ENCODE results near the gene RPUSD2. TPM values are rescaled to one million over a fixed set of nuclear protein-coding genes. Genes with fewer than 3 reads are reported as not detected.
A peak's percentile ranks its signal among the peaks of the same experiment; 100 is the strongest.

Gene RPUSD2, protein sequence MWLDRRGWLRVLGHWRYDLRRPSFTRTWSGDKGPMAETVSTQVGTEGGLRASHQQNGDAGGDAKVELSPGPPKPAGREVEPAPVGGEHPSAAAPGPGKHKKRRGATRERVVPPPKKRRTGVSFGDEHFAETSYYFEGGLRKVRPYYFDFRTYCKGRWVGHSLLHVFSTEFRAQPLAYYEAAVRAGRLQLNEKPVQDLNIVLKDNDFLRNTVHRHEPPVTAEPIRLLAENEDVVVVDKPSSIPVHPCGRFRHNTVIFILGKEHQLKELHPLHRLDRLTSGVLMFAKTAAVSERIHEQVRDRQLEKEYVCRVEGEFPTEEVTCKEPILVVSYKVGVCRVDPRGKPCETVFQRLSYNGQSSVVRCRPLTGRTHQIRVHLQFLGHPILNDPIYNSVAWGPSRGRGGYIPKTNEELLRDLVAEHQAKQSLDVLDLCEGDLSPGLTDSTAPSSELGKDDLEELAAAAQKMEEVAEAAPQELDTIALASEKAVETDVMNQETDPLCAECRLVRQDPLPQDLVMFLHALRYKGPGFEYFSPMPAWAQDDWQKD
- 5.8 TPM for polyA plus RNA-seq (2012; ENCODE audit: missing spikeins)

- FAIRE-seq (peak; percentile 89), DNase-seq (ENCODE audit: insufficient read length) (peak; percentile 92)
- 0 out of 2 replicates have a peak, but pooled peaks have one; percentile 24 for TF ChIP-seq TAF1 (IDR thresholded peaks at IDR 0.05; ENCODE audit: borderline replicate concordance, low read depth, low read length)
- peak; percentile 84 for TF ChIP-seq POLR2AphosphoS5 (IDR thresholded peaks at IDR 0.05; ENCODE audit: low read depth, low read length)
- peak; percentile 86 for TF ChIP-seq POLR2A (IDR thresholded peaks at IDR 0.05; ENCODE audit: low read depth, low read length)
Measured at GRCh38 chr15:40569129-40569953, at the start of gene RPUSD2. Gene RPUSD2, plus strand, starts transcription at chr15:40569299. Its CDS starts 39 bp downstream, at chr15:40569338.

- TF ChIP-seq TAF1 (IDR thresholded peaks at IDR 0.05; ENCODE audit: borderline replicate concordance, low read depth, low read length) = no peak
- TF ChIP-seq POLR2AphosphoS5 (IDR thresholded peaks at IDR 0.05; ENCODE audit: low read depth, low read length) = no peak
- TF ChIP-seq POLR2A (IDR thresholded peaks at IDR 0.05; ENCODE audit: low read depth, low read length) = no peak
- FAIRE-seq = no peak
- no peak for DNase-seq (ENCODE audit: insufficient read length)
Measured at GRCh38 chr15:40523611-40524010, 45.5 kb upstream of the RPUSD2 start.

DNA sequence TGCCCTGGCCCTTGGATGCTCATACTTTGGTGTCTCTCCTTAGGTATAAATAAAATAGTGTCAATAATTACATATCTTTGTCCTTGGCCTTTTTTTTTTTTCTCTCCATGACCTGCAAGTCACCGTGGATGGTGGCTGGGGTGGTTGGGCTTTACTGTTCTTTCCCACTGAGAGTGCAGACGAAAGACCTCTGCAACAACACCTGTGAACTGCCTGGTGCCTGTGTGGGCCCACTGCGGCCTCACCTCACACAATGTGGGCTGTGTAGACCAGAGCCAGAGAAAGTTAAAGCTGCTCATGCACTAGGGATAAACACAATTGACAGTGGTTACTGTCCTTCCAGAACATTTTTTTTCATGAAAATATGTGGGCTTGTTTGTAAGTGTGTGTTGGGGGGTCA, 43.2 kb upstream of the RPUSD2 start:
- DNase-seq (ENCODE audit: insufficient read length) = no peak
- no peak for FAIRE-seq
- no peak for TF ChIP-seq TAF1 (IDR thresholded peaks at IDR 0.05; ENCODE audit: borderline replicate concordance, low read depth, low read length)
- TF ChIP-seq POLR2A (IDR thresholded peaks at IDR 0.05; ENCODE audit: low read depth, low read length) = no peak
- no peak for TF ChIP-seq POLR2AphosphoS5 (IDR thresholded peaks at IDR 0.05; ENCODE audit: low read depth, low read length)

DNA sequence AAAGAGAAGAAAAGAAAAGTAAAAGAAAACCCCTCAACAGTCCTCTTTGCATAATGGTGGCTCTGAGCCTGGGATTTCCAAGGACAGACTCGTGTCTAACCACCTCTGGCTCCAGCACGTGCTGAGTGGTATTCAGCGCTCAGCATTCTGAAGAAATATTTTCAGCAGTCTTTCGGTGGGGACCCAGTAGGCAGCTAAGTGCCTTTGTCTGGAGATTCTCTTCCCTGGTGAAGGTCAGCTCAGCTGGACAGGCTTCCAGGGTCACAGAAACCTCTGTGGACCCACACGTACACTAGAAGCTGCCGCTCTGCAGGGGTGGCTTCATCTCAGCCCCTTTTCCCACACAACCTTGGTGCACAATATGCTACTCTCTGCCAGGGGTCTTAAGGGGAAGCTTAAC, 40.3 kb upstream of the RPUSD2 start:
- DNase-seq (ENCODE audit: insufficient read length) = no peak
- no peak for TF ChIP-seq POLR2AphosphoS5 (IDR thresholded peaks at IDR 0.05; ENCODE audit: low read depth, low read length)
- no peak for TF ChIP-seq POLR2A (IDR thresholded peaks at IDR 0.05; ENCODE audit: low read depth, low read length)
- TF ChIP-seq TAF1 (IDR thresholded peaks at IDR 0.05; ENCODE audit: borderline replicate concordance, low read depth, low read length) = no peak
- no peak for FAIRE-seq

GRCh38 chr15:40533763-40534364, 35.2 kb upstream of the RPUSD2 start:
- TF ChIP-seq POLR2A (IDR thresholded peaks at IDR 0.05; ENCODE audit: low read depth, low read length) (no peak), TAF1 (IDR thresholded peaks at IDR 0.05; ENCODE audit: borderline replicate concordance, low read depth, low read length) (no peak), POLR2AphosphoS5 (IDR thresholded peaks at IDR 0.05; ENCODE audit: low read depth, low read length) (no peak)
- no peak for DNase-seq (ENCODE audit: insufficient read length)
- no peak for FAIRE-seq

DNA sequence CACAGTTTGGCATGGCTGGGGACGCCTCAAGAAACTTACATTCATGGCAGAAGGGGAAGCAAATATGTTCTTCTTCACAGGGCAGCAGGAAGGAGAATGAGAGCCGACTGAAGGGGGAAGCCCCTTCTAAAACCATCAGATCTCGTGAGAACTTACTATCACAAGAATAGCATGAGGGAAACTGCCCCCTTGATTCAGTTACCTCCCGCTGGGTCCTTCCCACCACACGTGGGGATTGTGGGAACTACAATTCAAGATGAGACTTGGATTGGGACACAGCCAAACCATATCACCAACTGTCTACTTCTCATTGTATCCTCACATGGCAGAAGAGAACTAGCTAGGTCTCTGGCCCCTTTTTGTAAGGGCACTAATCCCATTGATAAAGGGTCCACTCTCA, 34.7 kb upstream of the RPUSD2 start:
- DNase-seq (ENCODE audit: insufficient read length) (no peak), FAIRE-seq (peak; percentile 5)
- no peak for TF ChIP-seq TAF1 (IDR thresholded peaks at IDR 0.05; ENCODE audit: borderline replicate concordance, low read depth, low read length)

- TF ChIP-seq POLR2A (IDR thresholded peaks at IDR 0.05; ENCODE audit: low read depth, low read length) (no peak), POLR2AphosphoS5 (IDR thresholded peaks at IDR 0.05; ENCODE audit: low read depth, low read length) (no peak), TAF1 (IDR thresholded peaks at IDR 0.05; ENCODE audit: borderline replicate concordance, low read depth, low read length) (no peak)
- FAIRE-seq = no peak
- no peak for DNase-seq (ENCODE audit: insufficient read length)
Measured at GRCh38 chr15:40536501-40536900, 32.6 kb upstream of the RPUSD2 start.

DNA sequence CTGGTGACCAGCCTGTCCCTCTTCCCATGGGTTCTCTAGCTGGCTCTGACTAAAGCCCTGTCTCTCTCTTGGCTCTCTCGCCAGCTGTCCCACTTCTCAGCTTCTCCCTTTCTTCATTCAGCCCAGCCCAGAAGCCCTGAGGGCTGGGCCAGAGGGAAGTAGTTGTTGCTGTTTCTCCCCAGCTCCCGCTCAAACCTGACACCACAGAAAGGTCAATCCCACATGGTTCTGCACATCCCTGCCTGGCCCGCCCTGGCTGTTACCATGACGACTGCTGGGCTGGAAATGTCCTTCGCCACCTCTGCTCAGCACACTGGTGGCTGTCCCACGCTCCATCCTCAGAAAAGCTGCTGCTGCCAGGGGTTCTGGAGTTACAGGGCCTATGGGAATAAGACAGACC, 30.1 kb upstream of the RPUSD2 start:
- DNase-seq (ENCODE audit: insufficient read length) (no peak), FAIRE-seq (no peak)
- TF ChIP-seq TAF1 (IDR thresholded peaks at IDR 0.05; ENCODE audit: borderline replicate concordance, low read depth, low read length) = no peak
- TF ChIP-seq POLR2A (IDR thresholded peaks at IDR 0.05; ENCODE audit: low read depth, low read length) = no peak
- TF ChIP-seq POLR2AphosphoS5 (IDR thresholded peaks at IDR 0.05; ENCODE audit: low read depth, low read length) = no peak

- DNase-seq (ENCODE audit: insufficient read length) (no peak), FAIRE-seq (peak; percentile 91)
- TF ChIP-seq POLR2A (IDR thresholded peaks at IDR 0.05; ENCODE audit: low read depth, low read length) = no peak
- no peak for TF ChIP-seq TAF1 (IDR thresholded peaks at IDR 0.05; ENCODE audit: borderline replicate concordance, low read depth, low read length)
- no peak for TF ChIP-seq POLR2AphosphoS5 (IDR thresholded peaks at IDR 0.05; ENCODE audit: low read depth, low read length)
Measured at GRCh38 chr15:40543082-40543481, 26.0 kb upstream of the RPUSD2 start.

- FAIRE-seq = peak; percentile 97
- DNase-seq (ENCODE audit: insufficient read length) = no peak
- TF ChIP-seq TAF1 (IDR thresholded peaks at IDR 0.05; ENCODE audit: borderline replicate concordance, low read depth, low read length) = no peak
- no peak for TF ChIP-seq POLR2A (IDR thresholded peaks at IDR 0.05; ENCODE audit: low read depth, low read length)
- TF ChIP-seq POLR2AphosphoS5 (IDR thresholded peaks at IDR 0.05; ENCODE audit: low read depth, low read length) = no peak
Measured at GRCh38 chr15:40543631-40544294, 25.3 kb upstream of the RPUSD2 start.

- DNase-seq (ENCODE audit: insufficient read length) = no peak
- TF ChIP-seq POLR2A (IDR thresholded peaks at IDR 0.05; ENCODE audit: low read depth, low read length) = no peak
- no peak for TF ChIP-seq POLR2AphosphoS5 (IDR thresholded peaks at IDR 0.05; ENCODE audit: low read depth, low read length)
- no peak for TF ChIP-seq TAF1 (IDR thresholded peaks at IDR 0.05; ENCODE audit: borderline replicate concordance, low read depth, low read length)
- peak; percentile 77 for FAIRE-seq
Measured at GRCh38 chr15:40545457-40545856, 23.6 kb upstream of the RPUSD2 start.
